H1 (cell line): ENCODE results near the gene LSM14B. TPM values are rescaled to one million over a fixed set of nuclear protein-coding genes. Genes with fewer than 3 reads are reported as not detected.

Experiments
- CTCF ChIA-PET: fragments of 300-600 bp; sonication (Branson Sonifier 250); formaldehyde crosslinking; loops from one replicate; lab custom pipeline; 2021; ENCODE audit not compliant: partially characterized antibody; lab: Charles Lee
- POLR2A ChIA-PET: fragments of 300-600 bp; sonication (Branson Sonifier 250); formaldehyde crosslinking; loops from one replicate; lab custom pipeline; 2021; ENCODE audit warnings: inconsistent platforms; ENCODE audit not compliant: partially characterized antibody; lab: Charles Lee
- DNase-seq, 2 experiments: peaks; one replicate each; pipeline versions ENCODE4 v3.0.0 to v3.0.0-alpha.2; 2010 to 2022; ENCODE audit warnings: low spot score in 2 of 2, low read depth in 1 of 2, mixed read lengths in 1 of 2
- FAIRE-seq: peaks from 2 replicates; lab custom pipeline; 2011; peaks lifted over from hg19 to GRCh38; lab: Jason Lieb, UNC
- H2AFZ ChIP-seq: 2 replicates; pipeline ENCODE4 v1.8.1; 2012; ENCODE audit warnings: low read length, inconsistent platforms
- H2AK5ac ChIP-seq: 2 replicates; pipeline ENCODE4 v1.6.1; 2013; ENCODE audit warnings: low read depth, low read length
- H2BK120ac ChIP-seq: replicated peaks from 2 replicates; pipeline ENCODE3; 2013; ENCODE audit warnings: low read depth, low read length, inconsistent platforms
- H2BK12ac ChIP-seq: 2 replicates; pipeline ENCODE4 v1.6.1; 2013; ENCODE audit warnings: low read depth, low read length
- H2BK15ac ChIP-seq: 2 replicates; pipeline ENCODE4 v1.6.1; 2013; ENCODE audit warnings: low read length
- H2BK20ac ChIP-seq: 2 replicates; pipeline ENCODE4 v1.6.1; 2013; ENCODE audit warnings: low read length
- H2BK5ac ChIP-seq: 2 replicates; pipeline ENCODE4 v1.6.1; 2013; ENCODE audit warnings: low read depth, low read length
- H3K14ac ChIP-seq: 2 replicates; pipeline ENCODE4 v1.6.1; 2013; ENCODE audit warnings: inconsistent platforms; ENCODE audit not compliant: insufficient read length
- H3K18ac ChIP-seq: 2 replicates; pipeline ENCODE4 v1.6.1; 2013; ENCODE audit warnings: low read length; ENCODE audit errors: extremely low read depth
- H3K23ac ChIP-seq: 2 replicates; pipeline ENCODE4 v1.6.1; 2013; ENCODE audit warnings: inconsistent platforms; ENCODE audit not compliant: insufficient read length
- H3K23me2 ChIP-seq: 2 replicates; pipeline ENCODE4 v1.6.1; 2013; ENCODE audit warnings: low read depth, low read length
- H3K27ac ChIP-seq: 2 replicates; pipeline ENCODE4 v1.6.1; 2011; ENCODE audit warnings: low read depth, low read length, inconsistent platforms
- H3K27me3 ChIP-seq, 4 experiments: replicated peaks in 1 of 4; 1 replicate in 1 of 4; 2 replicates in 3 of 4; pipeline versions ENCODE4 v1.6.1 to v1.8.1; 2011 to 2013; ENCODE audit warnings: low read length in 3 of 4, mild to moderate bottlenecking in 3 of 4, inconsistent platforms in 2 of 4, mixed read lengths in 2 of 4, moderate library complexity in 1 of 4; ENCODE audit not compliant: control insufficient read depth in 3 of 4, insufficient read depth in 3 of 4; ENCODE audit errors: extremely low read depth in 1 of 4
- H3K36me3 ChIP-seq, 4 experiments: 2 replicates each; pipeline versions ENCODE4 v1.6.1 to v1.8.1; 2011 to 2013; ENCODE audit warnings: mild to moderate bottlenecking in 4 of 4, low read length in 3 of 4, moderate library complexity in 2 of 4, control low read depth in 1 of 4, inconsistent platforms in 1 of 4; ENCODE audit not compliant: insufficient read depth in 4 of 4, control insufficient read depth in 2 of 4
- H3K4ac ChIP-seq: replicated peaks from 2 replicates; pipeline ENCODE3; 2013; ENCODE audit warnings: low read length, low read depth, mixed read lengths, inconsistent platforms; ENCODE audit not compliant: insufficient read length
- H3K4me1 ChIP-seq, 4 experiments: replicated peaks in 1 of 4; 1 replicate in 1 of 4; 2 replicates in 3 of 4; pipeline versions ENCODE4 v1.6.1 to v1.8.1; 2011 to 2013; ENCODE audit warnings: low read length in 3 of 4, inconsistent platforms in 2 of 4, mixed read lengths in 1 of 4; ENCODE audit not compliant: insufficient read depth in 4 of 4, control insufficient read depth in 3 of 4
- H3K4me2 ChIP-seq, 2 experiments: 2 replicates each; pipeline versions ENCODE4 v1.6.1 to v1.8.1; 2011 to 2013; ENCODE audit warnings: low read depth in 2 of 2, low read length in 2 of 2, control low read depth in 1 of 2, inconsistent platforms in 1 of 2, mild to moderate bottlenecking in 1 of 2; ENCODE audit not compliant: insufficient read depth in 1 of 2
- H3K4me3 ChIP-seq, 4 experiments: fragments of 200-600, 300-600 bp in 1 of 4; sonication (generic), shearing (Covaris generic), sonication (Bioruptor Twin) in 1 of 4; 2 replicates each; pipeline versions ENCODE4 v1.5.1 to v1.8.1; 2011 to 2016; ENCODE audit warnings: low read length in 4 of 4, low read depth in 3 of 4, control low read depth in 2 of 4, inconsistent platforms in 2 of 4, mild to moderate bottlenecking in 2 of 4, mixed read lengths in 1 of 4, moderate library complexity in 1 of 4; ENCODE audit not compliant: insufficient read depth in 2 of 4; ENCODE audit errors: extremely low read depth in 1 of 4
- H3K56ac ChIP-seq: replicated peaks from 2 replicates; pipeline ENCODE3; 2013; ENCODE audit warnings: low read depth, mild to moderate bottlenecking, mixed read lengths, low read length, inconsistent platforms; ENCODE audit not compliant: insufficient read length
- H3K79me1 ChIP-seq: 2 replicates; pipeline ENCODE4 v1.6.1; 2013; ENCODE audit warnings: low read depth, low read length, control low read depth
- H3K79me2 ChIP-seq, 2 experiments: 2 replicates each; pipeline versions ENCODE4 v1.6.1 to v1.8.1; 2012 to 2013; ENCODE audit warnings: low read length in 2 of 2, mild to moderate bottlenecking in 2 of 2, inconsistent platforms in 1 of 2; ENCODE audit not compliant: insufficient read depth in 2 of 2, control insufficient read depth in 1 of 2
- H3K9ac ChIP-seq, 4 experiments: replicated peaks in 1 of 4; 1 replicate in 1 of 4; 2 replicates in 3 of 4; pipeline versions ENCODE4 v1.6.1 to v1.8.1; 2011 to 2013; ENCODE audit warnings: low read depth in 3 of 4, low read length in 3 of 4, control low read depth in 2 of 4, mild to moderate bottlenecking in 2 of 4, moderate library complexity in 2 of 4, inconsistent platforms in 1 of 4; ENCODE audit errors: extremely low read depth in 1 of 4
- H3K9me3 ChIP-seq, 2 experiments: 2 replicates each; pipeline versions ENCODE4 v1.6.1 to v1.8.1; 2012 to 2013; ENCODE audit warnings: mild to moderate bottlenecking in 2 of 2, moderate library complexity in 2 of 2, control low read depth in 1 of 2, inconsistent platforms in 1 of 2, low read depth in 1 of 2, low read length in 1 of 2, mixed read lengths in 1 of 2; ENCODE audit not compliant: insufficient read depth in 2 of 2
- H4K20me1 ChIP-seq, 2 experiments: replicated peaks in 1 of 2; 2 replicates each; pipeline versions ENCODE3 to v1.8.1; 2011 to 2013; ENCODE audit warnings: inconsistent platforms in 2 of 2, low read length in 2 of 2, mild to moderate bottlenecking in 1 of 2; ENCODE audit not compliant: insufficient read depth in 2 of 2, control insufficient read depth in 1 of 2
- H4K5ac ChIP-seq: 2 replicates; pipeline ENCODE4 v1.6.1; 2013; ENCODE audit warnings: low read length, low read depth, mixed read lengths, inconsistent platforms; ENCODE audit not compliant: insufficient read length
- H4K8ac ChIP-seq: 2 replicates; pipeline ENCODE4 v1.8.0; 2013; ENCODE audit warnings: mild to moderate bottlenecking, moderate library complexity, low read length, inconsistent platforms; ENCODE audit not compliant: insufficient read depth; ENCODE audit errors: extremely low read depth
- H4K91ac ChIP-seq: replicated peaks from 2 replicates; pipeline ENCODE3; 2013; ENCODE audit warnings: low read length, mixed read lengths, inconsistent platforms; ENCODE audit not compliant: insufficient read length
- POU5F1 ChIP-seq: IDR thresholded peaks from 2 replicates; pipeline ENCODE4 v1.6.1; 2011; ENCODE audit warnings: low read depth, mild to moderate bottlenecking, low read length, moderate library complexity
- WGBS, 2 experiments: shearing (Covaris generic) in 1 of 2; methylation state at CpG; one replicate each; pipeline versions ENCODE4 v1.1.6 to v1.1.7; 2013 to 2015; ENCODE audit warnings: low lambda C conversion rate in 2 of 2, mixed read lengths in 2 of 2, inconsistent platforms in 1 of 2, low coverage in 1 of 2, missing lambda C conversion rate in 1 of 2; ENCODE audit not compliant: insufficient replicate concordance in 2 of 2, insufficient coverage in 1 of 2, insufficient read length in 1 of 2; ENCODE audit errors: extremely low coverage in 1 of 2, missing lambda C conversion rate in 1 of 2; 5-methylcytosine and 5-hydroxymethylcytosine counted together
- polyA plus RNA-seq, 7 experiments: library from polyadenylated mRNA; depleted of rRNA in 3 of 7; stranded (reverse) in 5 of 7; unstranded in 2 of 7; fragments of >200 nt in 5 of 7; fragments of 200-250 nt in 2 of 7; gene quantifications; 1 replicate in 5 of 7; 2 replicates in 1 of 7; 4 replicates in 1 of 7; pipeline versions ENCODE4 v1.2.1 to v1.2.3, GENCODE V29; 2011 to 2013; ENCODE audit warnings: missing spikeins in 2 of 7, mixed read lengths in 2 of 7
- total RNA-seq: library from RNA; stranded (reverse); fragmentation: NEBNext Ultra II Directional; extraction: Animal tissue kit (Norgen Biotek cat#: 25700); gene quantifications from 2 replicates; pipeline ENCODE4 v1.2.1, GENCODE V29; 2021
- TF ChIP-seq, protein P1 (sequence below): IDR thresholded peaks from 2 replicates; pipeline ENCODE4 v1.6.1; 2012; ENCODE audit warnings: inconsistent platforms

Gene LSM14B
- total and polyA plus RNA-seq, 2 of the 8 experiments (the other 6 are each of a cell fraction or from before 2014, with no cell fraction given), result 58.3 to 65.6 TPM

DNA sequence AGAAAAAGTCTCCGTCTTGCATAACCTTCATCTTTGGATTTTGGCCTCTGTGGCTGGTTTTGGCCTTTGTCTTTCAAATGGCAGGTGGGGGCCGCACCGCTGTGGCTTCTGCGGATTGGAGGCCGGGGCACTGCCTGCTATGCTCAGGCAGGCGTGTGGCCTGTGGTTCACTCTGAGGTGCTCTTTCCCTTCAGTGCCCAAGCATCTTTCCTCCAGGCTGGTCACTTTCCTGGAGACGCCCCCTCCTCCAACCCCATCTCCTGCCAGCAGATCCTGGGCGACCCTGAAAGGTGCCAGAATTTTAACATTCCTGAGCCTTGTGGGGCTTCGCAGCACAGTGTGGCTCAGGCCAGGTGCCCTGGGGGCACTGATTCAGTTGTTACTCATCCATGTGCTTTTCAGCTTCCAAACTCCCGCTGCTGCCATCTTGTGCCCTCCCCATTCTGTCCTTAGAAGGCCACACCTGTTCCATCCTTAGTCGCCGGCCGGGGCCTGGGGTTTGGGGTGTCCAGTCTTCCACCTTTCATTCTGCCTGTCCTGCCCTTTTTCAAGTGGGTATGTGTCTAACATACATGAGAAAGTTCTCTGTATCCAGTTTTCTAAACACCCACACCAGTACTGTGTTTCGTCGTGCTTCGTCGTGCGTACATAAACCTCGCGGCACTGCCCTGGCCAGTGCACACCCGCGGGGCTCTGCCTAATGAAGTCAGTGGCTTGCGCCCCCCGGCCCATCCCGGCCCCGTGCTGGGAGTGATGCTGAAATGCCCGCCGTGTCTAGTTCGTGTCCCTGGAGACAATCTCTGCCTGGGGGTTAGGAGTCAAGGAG, 33.4 kb downstream of the LSM14B start:
- ChIA-PET POLR2A (interaction anchor here (1.2 to 1.5 kb wide), 6 partner anchors 12 to 89 kb away, joined by 3 to 10 read pairs (median 6); partner anchors contain the start of genes PSMA7 and SS18L1), CTCF (interaction anchor here (1.0 to 2.6 kb wide), 9 partner anchors 9 to 154 kb away, joined by 3 to 13 read pairs (median 6); no protein-coding TSS in a partner anchor)
- 85% methylated on average over 29 of the region's 29 CpGs; no CpG with 5 or more reads in 1 of the 2 experiments for WGBS, 2 experiments
- H3K79me2 ChIP-seq, result peaks cover 20 to 92% of the 10 kb centered on the region in 2 experiments
- no peak overlapping the region for H2BK12ac ChIP-seq
- no peak overlapping the region for H2BK20ac ChIP-seq
- H4K5ac ChIP-seq, result no peak overlapping the region
- no peak overlapping the region for H2AFZ ChIP-seq
- no peaks in the 10 kb centered on the region; a peak in 1 of 4 replicates for H3K9me3 ChIP-seq
- no peak overlapping the region for H4K8ac ChIP-seq
- no peak overlapping the region for H2BK15ac ChIP-seq
- peak overlapping the region; percentile 4; the same call in 1 of the 2 replicates for H2BK5ac ChIP-seq
- no peak overlapping the region for H2BK120ac ChIP-seq
- DNase-seq (peak in 1 of 2 experiments; percentile 39), FAIRE-seq (no peak)
- no peak overlapping the region for H2AK5ac ChIP-seq
- H3K4me1 ChIP-seq, result peaks cover 0 to 18% (median 8%) of the 10 kb centered on the region in 4 experiments; a peak in 6 of 7 replicates
- no peak overlapping the region for H3K9ac ChIP-seq
- H3K79me1 ChIP-seq, result peaks cover 37% of the 10 kb centered on the region
- no peak overlapping the region for H3K18ac ChIP-seq
- H3K56ac ChIP-seq, result no peak overlapping the region
- TF ChIP-seq, protein P1, sequence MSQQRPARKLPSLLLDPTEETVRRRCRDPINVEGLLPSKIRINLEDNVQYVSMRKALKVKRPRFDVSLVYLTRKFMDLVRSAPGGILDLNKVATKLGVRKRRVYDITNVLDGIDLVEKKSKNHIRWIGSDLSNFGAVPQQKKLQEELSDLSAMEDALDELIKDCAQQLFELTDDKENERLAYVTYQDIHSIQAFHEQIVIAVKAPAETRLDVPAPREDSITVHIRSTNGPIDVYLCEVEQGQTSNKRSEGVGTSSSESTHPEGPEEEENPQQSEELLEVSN, result 0 out of 2 replicates have a peak, but pooled peaks have one; percentile 5
- TF ChIP-seq POU5F1, result no peak
- H3K14ac ChIP-seq, result no peak overlapping the region
- H3K36me3 ChIP-seq, result peaks cover 2 to 9% (median 7%) of the 10 kb centered on the region in 4 experiments; a peak in 5 of 8 replicates
- no peaks in the 10 kb centered on the region for H3K27me3 ChIP-seq
- no peak overlapping the region for H3K23ac ChIP-seq
- no peak overlapping the region for H3K27ac ChIP-seq
- peak overlapping the region in 1 of 2 experiments; percentile 8; a peak in 2 of 4 replicates for H3K4me2 ChIP-seq
- H3K23me2 ChIP-seq, result no peaks in the 10 kb centered on the region
- no peak overlapping the region for H3K4me3 ChIP-seq
- H3K4ac ChIP-seq, result no peak overlapping the region
- peaks cover 29 to 60% of the 10 kb centered on the region in 2 experiments for H4K20me1 ChIP-seq
- no peak overlapping the region for H4K91ac ChIP-seq
